Fibroblast of peridontal ligament (primary cell): ENCODE results near the gene ARRDC3.
"Not testable (repeated sequence)": the region's sequence is repeated elsewhere in the genome, so short reads cannot be mapped to it uniquely, and the experiment has no call there.

Experiments
- DNase-seq: peaks from one replicate; pipeline ENCODE4 v3.0.0-alpha.2; 2010; ENCODE audit errors: extremely low read depth

Gene ARRDC3

GRCh38 chr5:91383027-91383955, at the start of gene ARRDC3:
ARRDC3 (minus strand) TSS chr5:91383317; CDS start chr5:91383092, 225 bp downstream.
- peak; percentile 95 for DNase-seq

- no peak for DNase-seq
These were observed 47.8 kb upstream of the ARRDC3 start for GRCh38 chr5:91430949-91431348.

- DNase-seq: no peak
These were observed 41.7 kb upstream of the ARRDC3 start for GRCh38 chr5:91424638-91425436.

GRCh38 chr5:91423871-91424270, 40.8 kb upstream of the ARRDC3 start:
- DNase-seq: peak; percentile 7

- DNase-seq: no peak
These were observed 37.8 kb upstream of the ARRDC3 start for GRCh38 chr5:91420879-91421278.

- peak; percentile 83 for DNase-seq
These were observed 36.7 kb upstream of the ARRDC3 start for GRCh38 chr5:91419571-91420537.

GRCh38 chr5:91419136-91419535, 36.0 kb upstream of the ARRDC3 start:
- peak; percentile 5 for DNase-seq

- no peak for DNase-seq
These were observed 35.0 kb upstream of the ARRDC3 start for GRCh38 chr5:91418158-91418557.

- peak; percentile 84 for DNase-seq
These were observed 34.1 kb upstream of the ARRDC3 start for GRCh38 chr5:91417219-91417618.

GRCh38 chr5:91416491-91416890, 33.4 kb upstream of the ARRDC3 start:
- peak; percentile 33 for DNase-seq

GRCh38 chr5:91409304-91409703, 26.2 kb upstream of the ARRDC3 start:
- DNase-seq: no peak

GRCh38 chr5:91408710-91409109, 25.6 kb upstream of the ARRDC3 start:
- DNase-seq: no peak

GRCh38 chr5:91407204-91407603, 24.1 kb upstream of the ARRDC3 start:
- no peak for DNase-seq

- DNase-seq: peak; percentile 94
These were observed 20.3 kb upstream of the ARRDC3 start for GRCh38 chr5:91403438-91403837.

- peak; percentile 66 for DNase-seq
These were observed 18.1 kb upstream of the ARRDC3 start for GRCh38 chr5:91401175-91401574.

GRCh38 chr5:91397791-91398190, 14.7 kb upstream of the ARRDC3 start:
- DNase-seq: no peak

- no peak for DNase-seq
These were observed 7.2 kb upstream of the ARRDC3 start for GRCh38 chr5:91390268-91390667.

GRCh38 chr5:91389555-91389954, 6.4 kb upstream of the ARRDC3 start:
- not testable (repeated sequence) for DNase-seq

GRCh38 chr5:91388362-91388761, 5.2 kb upstream of the ARRDC3 start:
- no peak for DNase-seq

- DNase-seq: peak; percentile 44
These were observed 3.0 kb upstream of the ARRDC3 start for GRCh38 chr5:91386120-91386519.

GRCh38 chr5:91385596-91385995, 2.5 kb upstream of the ARRDC3 start:
- DNase-seq: not testable (repeated sequence)
